GM18508 (cell line): ENCODE measurements around the gene PACRG.

Experiments used
- ATAC-seq: cut with Tn5 transposase; IDR thresholded peaks from one replicate; pipeline ENCODE4 v1.9.1; 2021; ENCODE audit warnings: moderate number of reproducible peaks; ENCODE audit not compliant: insufficient read depth, unreplicated experiment

The PACRG gene

GRCh38 chr6:162921062-162921461 is 193.3 kb downstream of the PACRG start:
- ATAC-seq, result no peak

DNA sequence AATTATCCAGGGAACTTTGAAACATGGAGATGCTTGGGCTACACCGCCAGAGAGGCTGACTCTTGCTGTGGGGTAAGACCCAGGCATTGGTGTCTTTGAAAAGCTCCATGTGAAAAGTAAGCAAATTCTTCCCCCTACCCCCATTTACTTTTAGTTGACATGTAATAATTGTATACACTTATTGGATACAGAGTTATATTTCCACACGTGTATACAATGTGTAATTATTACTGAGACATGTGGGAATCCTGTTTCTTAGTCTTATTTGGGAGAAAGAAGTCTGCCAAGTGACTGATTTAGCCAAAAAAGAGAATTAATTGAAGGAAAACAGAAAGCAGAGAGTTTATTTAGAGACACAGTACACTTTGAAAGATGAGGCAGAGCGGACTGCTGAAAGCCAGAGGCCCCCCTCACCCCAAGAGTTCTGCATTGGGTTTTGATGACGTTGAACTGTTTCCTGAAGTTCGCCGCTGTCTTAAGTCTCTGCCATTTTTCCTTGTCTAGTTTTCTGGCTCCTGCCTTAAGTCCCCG is 193.8 kb downstream of the PACRG start:
- ATAC-seq, result no peak

GRCh38 chr6:162922563-162923166 is 194.9 kb downstream of the PACRG start:
- no peak for ATAC-seq

- ATAC-seq, result no peak
Measured at GRCh38 chr6:162934844-162935243, 207.1 kb downstream of the PACRG start.

DNA sequence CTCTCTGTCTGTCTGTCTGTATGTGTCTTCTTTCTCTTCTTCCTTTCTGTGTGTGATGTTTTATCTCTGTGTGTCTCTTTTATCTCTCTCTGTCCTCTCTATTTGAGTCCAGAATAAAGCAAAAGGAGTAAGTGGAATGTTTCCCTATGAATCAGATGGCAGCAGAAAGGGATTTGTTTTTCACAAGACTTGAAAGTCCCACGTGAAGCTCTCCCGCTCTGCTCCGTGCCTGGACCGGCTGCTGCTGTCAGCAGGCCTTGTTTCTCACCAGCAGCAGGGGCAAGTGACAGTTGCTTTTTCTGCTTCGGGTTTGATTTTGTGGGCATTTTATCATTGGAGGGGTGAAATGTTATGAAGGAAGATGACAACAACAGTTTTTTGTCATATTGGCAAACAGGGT is 212.7 kb downstream of the PACRG start:
- ATAC-seq, result no peak

DNA sequence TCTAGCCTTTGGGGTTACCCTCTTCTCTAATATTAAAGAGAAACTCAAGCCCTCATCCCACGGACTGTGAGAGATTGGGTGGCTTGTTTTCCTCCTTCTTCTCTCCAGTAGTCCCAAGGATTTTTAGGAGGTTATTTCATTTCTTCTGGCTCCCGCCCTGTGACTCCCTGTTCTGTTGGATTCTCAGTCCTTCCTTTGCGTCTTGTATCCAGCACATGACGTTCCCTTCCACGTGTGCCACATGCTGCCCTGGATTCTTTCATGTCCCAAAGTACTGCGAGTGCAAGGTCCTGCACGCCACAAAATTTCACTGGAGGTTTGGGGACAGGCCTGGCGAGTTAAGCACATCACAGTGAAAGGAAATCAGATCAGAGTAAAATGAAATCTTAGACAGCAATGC is 213.4 kb downstream of the PACRG start:
- ATAC-seq, result no peak

- ATAC-seq, result no peak
Measured at GRCh38 chr6:162942866-162943265, 215.1 kb downstream of the PACRG start.

GRCh38 chr6:162943369-162943768 is 215.6 kb downstream of the PACRG start:
- ATAC-seq, result no peak

GRCh38 chr6:162951164-162951743 is 223.5 kb downstream of the PACRG start:
- no peak for ATAC-seq

DNA sequence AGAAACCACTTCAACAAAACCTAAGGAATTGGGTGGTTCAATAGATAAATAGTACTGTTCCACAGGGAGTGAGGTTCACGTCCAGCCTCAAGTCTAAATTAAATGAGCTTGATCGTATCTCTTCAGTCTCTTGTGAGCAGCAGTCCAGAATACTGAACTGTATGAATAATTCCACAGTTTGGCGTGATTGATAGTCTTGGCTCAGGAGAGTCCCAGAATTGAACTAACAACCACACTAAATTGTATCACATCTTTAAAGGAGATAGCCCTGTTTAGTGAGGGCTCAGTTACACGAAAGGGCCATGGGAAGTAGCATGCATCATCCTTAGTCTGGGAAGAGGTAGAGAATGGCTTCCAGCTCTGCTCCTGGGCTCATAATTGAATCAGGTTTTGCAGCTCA is 224.6 kb downstream of the PACRG start:
- ATAC-seq, result no peak

GRCh38 chr6:162957062-162957461 is 229.3 kb downstream of the PACRG start:
- no peak for ATAC-seq

GRCh38 chr6:162960679-162961457 is 233.1 kb downstream of the PACRG start:
- ATAC-seq, result no peak

- ATAC-seq, result no peak
Measured at GRCh38 chr6:162962093-162962492, 234.3 kb downstream of the PACRG start.

GRCh38 chr6:162963861-162964260 is 236.1 kb downstream of the PACRG start:
- ATAC-seq, result no peak

DNA sequence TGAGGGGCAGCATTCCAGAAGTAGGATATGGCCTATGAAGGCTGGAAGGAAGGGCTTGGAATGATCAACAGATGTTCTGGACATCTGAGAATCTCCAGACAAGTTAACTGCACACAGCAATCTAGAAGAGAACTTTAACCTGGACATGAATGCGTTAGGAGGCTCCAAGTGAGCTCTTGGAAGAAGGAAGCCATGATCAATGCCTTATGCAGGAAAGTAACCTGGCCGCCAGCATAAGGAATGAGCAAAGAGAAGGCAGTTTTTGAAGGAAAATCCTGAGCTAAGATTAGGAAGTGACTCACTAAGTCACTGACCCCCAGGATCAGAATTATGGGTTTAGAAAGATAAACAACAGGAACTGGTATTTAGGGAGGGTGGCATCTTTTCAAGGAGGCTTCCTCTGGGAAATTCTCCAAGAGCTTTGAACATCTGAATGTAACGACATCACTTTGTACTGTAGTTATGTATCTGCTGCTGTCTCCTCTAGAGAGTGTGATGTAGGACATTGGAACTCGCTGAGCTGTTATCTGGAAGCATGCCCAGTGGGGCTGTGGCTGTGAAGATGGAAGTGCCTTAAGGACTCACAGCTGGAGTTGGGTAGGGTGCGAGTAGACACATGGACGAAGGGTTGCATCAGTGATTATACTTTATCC is 236.8 kb downstream of the PACRG start:
- ATAC-seq, result no peak

DNA sequence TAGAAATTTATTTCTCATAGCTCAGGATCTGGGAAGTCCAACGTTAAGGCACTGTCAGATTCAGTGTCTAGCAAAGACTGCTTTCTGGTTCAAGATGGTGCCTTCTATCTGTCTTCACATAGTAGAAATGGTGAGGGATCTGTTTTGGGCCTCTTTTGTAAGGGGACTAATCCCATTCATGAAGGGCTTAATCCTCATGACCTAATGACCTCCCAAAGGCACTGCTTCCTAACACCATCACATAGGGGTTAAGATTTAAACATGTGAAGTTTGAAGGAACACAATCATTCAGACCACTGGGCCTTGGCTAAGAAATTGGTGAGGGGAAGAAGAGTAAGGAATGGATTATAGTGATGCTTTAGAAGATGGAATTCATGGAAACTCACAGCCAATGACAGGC is 237.6 kb downstream of the PACRG start:
- ATAC-seq, result no peak

DNA sequence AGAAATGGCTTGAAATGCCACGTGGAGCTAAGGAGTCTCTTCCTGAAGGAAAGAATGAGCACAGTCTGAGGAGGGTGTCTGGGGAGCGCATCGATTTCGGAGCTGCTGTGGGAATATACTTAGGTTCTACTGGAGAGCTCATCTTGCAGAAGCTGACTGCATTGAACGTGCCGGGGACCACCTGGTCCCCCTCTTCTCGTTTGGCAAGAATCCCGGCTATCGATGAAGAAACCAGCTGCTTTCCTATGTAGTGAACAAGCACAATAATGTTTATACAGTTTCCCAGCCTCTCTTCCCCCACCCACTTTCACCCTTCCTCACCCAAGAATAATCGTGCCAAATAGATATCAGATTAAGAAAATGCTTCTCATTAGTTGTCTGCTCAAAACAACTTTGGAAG is 242.5 kb downstream of the PACRG start:
- no peak for ATAC-seq

DNA sequence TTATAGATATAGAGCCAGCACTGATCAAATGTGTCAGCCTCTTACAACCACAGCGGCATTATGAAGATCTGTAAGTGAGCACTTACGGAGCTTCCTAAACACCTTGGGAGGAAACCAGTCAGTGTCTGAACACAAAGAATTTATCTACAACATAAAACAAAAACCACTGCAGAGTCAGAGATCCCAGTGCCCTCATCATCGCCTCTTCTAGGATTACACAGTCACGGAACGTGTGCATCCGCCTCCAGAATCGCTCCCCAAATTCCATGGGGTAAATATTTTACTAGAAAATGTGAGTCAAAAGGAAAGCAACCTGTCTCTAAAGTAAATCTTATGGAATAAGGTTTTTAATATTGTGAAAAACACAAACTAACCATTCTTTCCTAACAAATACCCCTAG is 243.6 kb downstream of the PACRG start:
- no peak for ATAC-seq

- ATAC-seq, result no peak
Measured at GRCh38 chr6:162973151-162973872, 245.5 kb downstream of the PACRG start.

GRCh38 chr6:162973980-162974379 is 246.2 kb downstream of the PACRG start:
- no peak for ATAC-seq
